HepG2 (cell line): ENCODE measurements around the gene SF3B2. TPM values are rescaled to one million over a fixed set of nuclear protein-coding genes. Genes with fewer than 3 reads are reported as not detected.

Experiments used
- ATAC-seq: fragments of 200-7000 bp; cut with Tn5 transposase; 3 replicates; pipeline ENCODE4 v1.9.1; 2020; ENCODE audit warnings: mild to moderate bottlenecking, moderate library complexity
- BruUV-seq: library from RNA; stranded (reverse); fragments of 400-500 nt; replicated peaks from 2 replicates; lab custom pipeline; 2021; lab: Mats Ljungman, UMichigan
- CTCF ChIA-PET: fragments of 300-600 bp; formaldehyde crosslinking; extraction: SDS; loops from one replicate; lab custom pipeline; 2021; ENCODE audit warnings: low total read pairs, inconsistent platforms, low intra/inter-chr PET ratio; lab: Yijun Ruan, JAX
- POLR2A ChIA-PET: fragments of 350-600 bp; sonication (Branson Sonifier 250); formaldehyde crosslinking; loops from one replicate; lab custom pipeline; 2020; ENCODE audit warnings: antibody characterized with exemption, inconsistent platforms; lab: Yijun Ruan, JAX
- DNase-seq: peaks from one replicate; pipeline ENCODE4 v3.0.0-alpha.2; 2015; ENCODE audit warnings: low spot score
- FAIRE-seq: peaks from 3 replicates; lab custom pipeline; 2011; peaks lifted over from hg19 to GRCh38; lab: Jason Lieb, UNC
- H2AFZ ChIP-seq: one replicate; pipeline ENCODE4 v1.6.1; 2011; ENCODE audit warnings: low read length, inconsistent platforms
- H3K27ac ChIP-seq: fragments of 300-600 bp; 3 replicates; pipeline ENCODE4 v1.8.0; 2011; ENCODE audit warnings: mixed run types, mild to moderate bottlenecking, mixed read lengths, low read length, inconsistent platforms; ENCODE audit not compliant: insufficient read depth; ENCODE audit errors: extremely low read length
- H3K27me3 ChIP-seq, 2 experiments: fragments of 200-600 bp in 1 of 2; 2 replicates in 1 of 2; 3 replicates in 1 of 2; pipeline versions ENCODE4 v1.6.0 to v1.8.0; 2011; ENCODE audit warnings: low read length in 2 of 2, mild to moderate bottlenecking in 2 of 2, moderate library complexity in 2 of 2, inconsistent platforms in 1 of 2; ENCODE audit not compliant: insufficient read depth in 2 of 2, control insufficient read depth in 1 of 2
- H3K36me3 ChIP-seq, 2 experiments: fragments of 200-600 bp in 1 of 2; replicated peaks in 1 of 2; 2 replicates in 1 of 2; 3 replicates in 1 of 2; pipeline versions ENCODE4 v1.5.1 to v1.8.0; 2011; ENCODE audit warnings: low read length in 2 of 2, inconsistent platforms in 1 of 2; ENCODE audit not compliant: insufficient read depth in 2 of 2, control insufficient read depth in 1 of 2
- H3K4me1 ChIP-seq: 2 replicates; pipeline ENCODE4 v1.5.1; 2012; ENCODE audit warnings: low read length, inconsistent platforms; ENCODE audit not compliant: insufficient read depth
- H3K4me2 ChIP-seq: 2 replicates; pipeline ENCODE4 v1.6.0; 2011; ENCODE audit warnings: low read depth, low read length, inconsistent platforms
- H3K4me3 ChIP-seq, 3 experiments: fragments of 200-600 bp in 1 of 3; sonication (generic), shearing (Covaris generic) in 1 of 3; replicated peaks in 1 of 3; 2 replicates each; pipeline ENCODE4 v1.5.1; 2011 to 2016; ENCODE audit warnings: low read length in 3 of 3, inconsistent platforms in 2 of 3, low read depth in 2 of 3, mild to moderate bottlenecking in 2 of 3, control low read depth in 1 of 3, mixed read lengths in 1 of 3; ENCODE audit not compliant: insufficient read depth in 1 of 3
- H3K79me2 ChIP-seq: one replicate; pipeline ENCODE4 v1.6.1; 2011; ENCODE audit warnings: low read length, inconsistent platforms; ENCODE audit not compliant: insufficient read depth
- H3K9ac ChIP-seq: 2 replicates; pipeline ENCODE4 v1.6.0; 2011; ENCODE audit warnings: mild to moderate bottlenecking, low read depth, low read length, inconsistent platforms; ENCODE audit not compliant: insufficient read depth
- H3K9me3 ChIP-seq: 2 replicates; pipeline ENCODE4 v1.5.1; 2012; ENCODE audit warnings: mild to moderate bottlenecking, low read length
- H4K20me1 ChIP-seq: 2 replicates; pipeline ENCODE4 v1.6.0; 2011; ENCODE audit warnings: inconsistent platforms, mild to moderate bottlenecking, low read length, moderate library complexity; ENCODE audit not compliant: insufficient read depth
- EZH2 ChIP-seq: conservative IDR thresholded peaks from 2 replicates; pipeline ENCODE4 v1.6.1; 2012; ENCODE audit warnings: mild to moderate bottlenecking, low read depth, low read length, moderate library complexity
- HHEX ChIP-seq: IDR thresholded peaks from 2 replicates; pipeline ENCODE4 v1.6.1; 2016; ENCODE audit warnings: control low read depth
- IRF2 ChIP-seq: IDR thresholded peaks from 2 replicates; pipeline ENCODE4 v1.6.1; 2018; ENCODE audit warnings: missing genetic modification reagents, missing compliant biosample characterization
- KLF15 ChIP-seq: sonication (generic); formaldehyde crosslinking; IDR thresholded peaks from 2 replicates; pipeline ENCODE4 v1.8.1; 2023; ENCODE audit warnings: borderline replicate concordance, mild to moderate bottlenecking, inconsistent platforms, missing genetic modification reagents, mixed read lengths
- NAIF1 ChIP-seq: sonication (generic); formaldehyde crosslinking; IDR thresholded peaks from 2 replicates; pipeline ENCODE4 v1.5.0; 2020; ENCODE audit warnings: mild to moderate bottlenecking, missing genetic modification reagents, borderline replicate concordance
- SAFB2 ChIP-seq: sonication (generic); formaldehyde crosslinking; IDR thresholded peaks from 2 replicates; pipeline ENCODE4 v1.5.1; 2020; ENCODE audit warnings: missing genetic modification reagents, low read depth, mild to moderate bottlenecking, borderline replicate concordance
- SETDB1 ChIP-seq: sonication (generic); formaldehyde crosslinking; IDR thresholded peaks from 2 replicates; pipeline ENCODE4 v1.5.1; 2020; ENCODE audit warnings: missing genetic modification reagents, mild to moderate bottlenecking, borderline replicate concordance
- TCF7L2 ChIP-seq: IDR thresholded peaks from 2 replicates; pipeline ENCODE4 v1.6.1; 2011; ENCODE audit warnings: mild to moderate bottlenecking, low read depth, low read length, moderate library complexity
- TSC22D2 ChIP-seq: sonication (generic); formaldehyde crosslinking; IDR thresholded peaks from 2 replicates; pipeline ENCODE4 v1.5.1; 2020; ENCODE audit warnings: missing genetic modification reagents, mild to moderate bottlenecking, borderline replicate concordance
- ZFP90 ChIP-seq: sonication (generic); formaldehyde crosslinking; IDR thresholded peaks from 2 replicates; pipeline ENCODE4 v1.8.0; 2022; ENCODE audit warnings: missing genetic modification reagents, mild to moderate bottlenecking, inconsistent platforms, borderline replicate concordance
- ZNF235 ChIP-seq: sonication (generic); formaldehyde crosslinking; IDR thresholded peaks from 2 replicates; pipeline ENCODE4 v1.8.1; 2023; ENCODE audit warnings: mild to moderate bottlenecking, missing genetic modification reagents, borderline replicate concordance
- ZNF343 ChIP-seq: sonication (generic); formaldehyde crosslinking; IDR thresholded peaks from 2 replicates; pipeline ENCODE4 v1.4.0; 2020; ENCODE audit warnings: mild to moderate bottlenecking, missing genetic modification reagents
- ZNF570 ChIP-seq: sonication (generic); formaldehyde crosslinking; IDR thresholded peaks from 2 replicates; pipeline ENCODE4 v1.4.0; 2020; ENCODE audit warnings: mild to moderate bottlenecking, missing genetic modification reagents, borderline replicate concordance
- ZNF777 ChIP-seq: sonication (generic); formaldehyde crosslinking; IDR thresholded peaks from 2 replicates; pipeline ENCODE4 v1.4.0; 2020; ENCODE audit warnings: missing genetic modification reagents
- ZSCAN31 ChIP-seq: sonication (generic); formaldehyde crosslinking; IDR thresholded peaks from 2 replicates; pipeline ENCODE4 v1.5.0; 2020; ENCODE audit warnings: low read depth, mild to moderate bottlenecking, missing genetic modification reagents
- WGBS: methylation state at CpG from one replicate; pipeline ENCODE4 v1.1.6; 2017; ENCODE audit warnings: low lambda C conversion rate; 5-methylcytosine and 5-hydroxymethylcytosine counted together
- in situ Hi-C: cut with HindIII; loops from 2 replicates; pipeline ENCODE4 v1.10.0; 2017; ENCODE audit warnings: low pct_unique_long_range_greater_than_20kb; ENCODE audit not compliant: extremely low pct_ligation_motif_present
- intact Hi-C: fragments of 100-400 bp; cut with micrococcal nuclease; formaldehyde crosslinking; loops from one replicate; pipeline ENCODE4 v1.10.0; 2022; ENCODE audit not compliant: unreplicated experiment
- polyA plus RNA-seq, 8 experiments: library from polyadenylated mRNA; depleted of rRNA in 3 of 8; stranded (reverse) in 7 of 8; unstranded in 1 of 8; fragments of >200 nt; fragmentation: Illumina TruSeq in 4 of 8; extraction: Trizol in 4 of 8; gene quantifications; 2 replicates each; pipeline versions ENCODE4 v1.2.1 to v1.2.3, GENCODE V29; 2011 to 2016; ENCODE audit warnings: low read depth in 4 of 8, missing spikeins in 1 of 8, mixed read lengths in 1 of 8; ENCODE audit not compliant: insufficient read depth in 1 of 8
- total RNA-seq, 5 experiments: library from RNA; depleted of rRNA; stranded (reverse); fragments of >200 nt; fragmentation: Illumina TruSeq; extraction: Trizol; gene quantifications; 2 replicates each; pipeline ENCODE4 v1.2.3, GENCODE V29; 2016; ENCODE audit warnings: low read depth in 1 of 5
- TF ChIP-seq, protein P1 (sequence below): sonication (generic); formaldehyde crosslinking; IDR thresholded peaks from 2 replicates; pipeline ENCODE4 v1.8.0; 2022; ENCODE audit warnings: missing genetic modification reagents, mild to moderate bottlenecking, borderline replicate concordance
- TF ChIP-seq, protein P2 (sequence below): sonication (generic); formaldehyde crosslinking; IDR thresholded peaks from 2 replicates; pipeline ENCODE4 v1.4.0; 2020; ENCODE audit warnings: missing genetic modification reagents
- TF ChIP-seq, protein P3 (sequence below): sonication (generic); formaldehyde crosslinking; IDR thresholded peaks from 2 replicates; pipeline ENCODE4 v1.8.1; 2023; ENCODE audit warnings: mild to moderate bottlenecking, missing genetic modification reagents

Gene SF3B2
- total and polyA plus RNA-seq, 2 of the 13 experiments (the other 11 are each of a cell fraction or from before 2014, with no cell fraction given) = 70.4 to 153 TPM

DNA sequence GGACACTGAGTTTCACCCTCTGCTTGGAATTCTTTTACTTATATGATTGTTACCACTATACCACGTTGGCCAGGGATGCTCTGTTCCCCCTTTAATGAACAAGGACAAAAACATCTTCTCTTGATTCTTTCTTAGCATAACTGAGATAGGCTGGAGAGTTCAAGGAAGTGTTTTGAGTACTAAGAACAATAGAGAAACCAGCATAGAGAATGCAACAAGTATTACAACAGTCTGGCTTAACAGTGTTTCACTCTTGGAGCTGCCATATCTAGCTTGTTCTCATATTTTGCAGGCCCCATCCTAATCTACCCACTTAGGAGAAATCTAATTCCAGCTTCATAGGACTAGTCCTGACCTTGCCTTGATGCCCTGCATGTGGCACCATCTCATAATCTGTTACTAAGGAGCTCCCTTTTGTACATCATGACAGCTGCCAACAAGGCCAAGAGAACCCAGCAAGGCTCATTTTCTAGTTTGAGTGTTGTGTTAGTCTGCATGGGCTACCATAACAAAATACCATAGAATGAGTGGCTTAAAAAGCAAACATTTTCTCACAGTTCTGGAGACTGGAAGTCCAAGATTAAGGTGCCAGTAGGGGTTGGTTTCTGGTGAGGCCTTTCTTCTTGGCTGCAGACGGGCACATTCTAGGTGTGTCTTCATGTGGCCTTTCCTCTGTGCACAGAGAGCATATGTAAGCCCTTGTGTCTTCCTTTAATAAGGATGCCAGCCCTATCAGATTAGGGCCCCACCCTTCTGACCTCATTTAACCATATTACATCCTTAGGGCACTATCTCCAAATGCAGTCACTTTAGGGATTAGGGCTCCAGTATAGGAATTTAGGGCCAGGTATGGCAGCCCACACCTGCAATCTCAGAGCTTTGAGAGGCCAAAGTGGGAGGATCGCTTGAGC is 55.7 kb downstream of the SF3B2 start (continued):
- TF ChIP-seq, protein P1, sequence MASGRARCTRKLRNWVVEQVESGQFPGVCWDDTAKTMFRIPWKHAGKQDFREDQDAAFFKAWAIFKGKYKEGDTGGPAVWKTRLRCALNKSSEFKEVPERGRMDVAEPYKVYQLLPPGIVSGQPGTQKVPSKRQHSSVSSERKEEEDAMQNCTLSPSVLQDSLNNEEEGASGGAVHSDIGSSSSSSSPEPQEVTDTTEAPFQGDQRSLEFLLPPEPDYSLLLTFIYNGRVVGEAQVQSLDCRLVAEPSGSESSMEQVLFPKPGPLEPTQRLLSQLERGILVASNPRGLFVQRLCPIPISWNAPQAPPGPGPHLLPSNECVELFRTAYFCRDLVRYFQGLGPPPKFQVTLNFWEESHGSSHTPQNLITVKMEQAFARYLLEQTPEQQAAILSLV = no peak
- no peak for TF ChIP-seq ZNF235
- no peak for TF ChIP-seq ZNF570

DNA sequence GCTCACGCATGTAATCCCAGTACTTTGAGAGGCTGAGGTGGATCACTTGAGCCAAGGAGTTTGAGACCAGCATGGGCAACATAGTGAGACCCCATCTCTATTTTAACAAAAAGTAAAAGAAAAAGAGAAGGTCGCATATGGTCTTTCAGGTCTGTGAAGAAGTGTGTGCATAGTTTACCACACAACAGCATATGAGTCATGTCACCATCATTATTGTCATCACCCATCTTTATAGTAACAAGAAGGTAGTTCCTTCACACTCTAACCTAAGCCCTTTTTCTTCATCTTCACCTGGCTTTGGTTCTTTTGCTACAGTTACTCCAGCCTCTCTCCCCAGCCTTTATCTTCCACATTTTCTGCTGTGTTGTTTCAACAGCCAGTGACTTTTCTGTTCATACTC is 57.1 kb downstream of the SF3B2 start:
- H4K20me1 ChIP-seq = no peaks in the 10 kb centered on the region
- in situ Hi-C loops (no loop called here), intact Hi-C loops (no loop called here)
- ChIA-PET POLR2A (no interaction called here), CTCF (no interaction called here)
- no peaks in the 10 kb centered on the region for H3K36me3 ChIP-seq
- no peak overlapping the region for H3K27ac ChIP-seq
- FAIRE-seq (no peak), ATAC-seq (no peak), DNase-seq (no peak)
- no peak overlapping the region for H3K4me2 ChIP-seq
- no TSS peak for BruUV-seq
- H3K4me3 ChIP-seq = no peak overlapping the region
- H3K4me1 ChIP-seq = peaks cover 41% of the 10 kb centered on the region
- no peak overlapping the region for H2AFZ ChIP-seq
- TF ChIP-seq ZNF343 (CRISPR knock-in tag) (no peak), HHEX (CRISPR knock-in tag) (no peak), NAIF1 (CRISPR knock-in tag) (no peak), KLF15 (CRISPR knock-in tag) (no peak), ZNF777 (CRISPR knock-in tag) (no peak), SETDB1 (no peak), TSC22D2 (CRISPR knock-in tag) (no peak), ZSCAN31 (no peak), EZH2 (no peak), SAFB2 (CRISPR knock-in tag) (no peak), ZFP90 (CRISPR knock-in tag) (no peak), TCF7L2 (no peak), IRF2 (no peak)
- TF ChIP-seq, protein P2, sequence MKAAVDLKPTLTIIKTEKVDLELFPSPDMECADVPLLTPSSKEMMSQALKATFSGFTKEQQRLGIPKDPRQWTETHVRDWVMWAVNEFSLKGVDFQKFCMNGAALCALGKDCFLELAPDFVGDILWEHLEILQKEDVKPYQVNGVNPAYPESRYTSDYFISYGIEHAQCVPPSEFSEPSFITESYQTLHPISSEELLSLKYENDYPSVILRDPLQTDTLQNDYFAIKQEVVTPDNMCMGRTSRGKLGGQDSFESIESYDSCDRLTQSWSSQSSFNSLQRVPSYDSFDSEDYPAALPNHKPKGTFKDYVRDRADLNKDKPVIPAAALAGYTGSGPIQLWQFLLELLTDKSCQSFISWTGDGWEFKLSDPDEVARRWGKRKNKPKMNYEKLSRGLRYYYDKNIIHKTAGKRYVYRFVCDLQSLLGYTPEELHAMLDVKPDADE (CRISPR knock-in tag) = no peak
- TF ChIP-seq, protein P3, sequence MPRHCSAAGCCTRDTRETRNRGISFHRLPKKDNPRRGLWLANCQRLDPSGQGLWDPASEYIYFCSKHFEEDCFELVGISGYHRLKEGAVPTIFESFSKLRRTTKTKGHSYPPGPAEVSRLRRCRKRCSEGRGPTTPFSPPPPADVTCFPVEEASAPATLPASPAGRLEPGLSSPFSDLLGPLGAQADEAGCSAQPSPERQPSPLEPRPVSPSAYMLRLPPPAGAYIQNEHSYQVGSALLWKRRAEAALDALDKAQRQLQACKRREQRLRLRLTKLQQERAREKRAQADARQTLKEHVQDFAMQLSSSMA (CRISPR knock-in tag) = no peak
- H3K9ac ChIP-seq = no peak overlapping the region
- no peaks in the 10 kb centered on the region for H3K9me3 ChIP-seq
- WGBS = 96% methylated on average over 2 of the region's 2 CpGs
- H3K27me3 ChIP-seq = no peaks in the 10 kb centered on the region
- no peaks in the 10 kb centered on the region for H3K79me2 ChIP-seq
